Ovary (tissue), 9 donors: ENCODE data around the gene KIF5A. TPM values are rescaled to one million over a fixed set of nuclear protein-coding genes. Genes with fewer than 3 reads are reported as not detected.

Experiments used
- DNase-seq, 5 donors: peaks; one replicate each; pipeline ENCODE4 v3.0.0-alpha.2; 2019 to 2020
- H3K27ac ChIP-seq, 2 donors: fragments of 200-600 bp; one replicate each; pipeline versions ENCODE4 v1.5.1 to v1.8.0; 2019 to 2022
- H3K27me3 ChIP-seq: fragments of 200-600 bp; one replicate; pipeline ENCODE4 v1.8.0; 2022
- H3K36me3 ChIP-seq: fragments of 200-600 bp; sonication (generic); one replicate; pipeline ENCODE4 v1.5.1; 2019
- H3K4me1 ChIP-seq: one replicate; pipeline ENCODE4 v1.8.1; 2013; ENCODE audit warnings: mild to moderate bottlenecking, moderate library complexity; ENCODE audit not compliant: insufficient read depth
- H3K4me3 ChIP-seq: fragments of 200-600 bp; sonication (generic); one replicate; pipeline ENCODE4 v1.5.1; 2017
- H3K9me3 ChIP-seq, 2 donors: fragments of 200-600 bp in 1 of 2; sonication (generic) in 1 of 2; one replicate each; pipeline versions ENCODE4 v1.5.1 to v1.8.1; 2013 to 2019; ENCODE audit warnings: mild to moderate bottlenecking in 1 of 2, moderate library complexity in 1 of 2
- EP300 ChIP-seq: sonication (generic); formaldehyde crosslinking; IDR thresholded peaks from one replicate; pipeline ENCODE4 v1.6.1; 2017; ENCODE audit warnings: antibody characterized with exemption
- POLR2A ChIP-seq: fragments of 450-650 bp; IDR thresholded peaks from one replicate; pipeline ENCODE4 v1.6.1; 2017; ENCODE audit warnings: antibody characterized with exemption, mild to moderate bottlenecking, moderate library complexity
- WGBS, 3 donors: extraction: QIAGEN DNeasy Blood & Tissue Kit in 1 of 3; methylation state at CpG; one replicate each; pipeline versions ENCODE4 v1.1.5 to v1.1.7; 2013 to 2017; 5-methylcytosine and 5-hydroxymethylcytosine counted together
- intact Hi-C, 4 donors: fragments of 100-400 bp; cut with DNase I; formaldehyde crosslinking; loops; one replicate each; pipeline versions ENCODE4 v1.11.0 to v1.15.1; 2022 to 2023
- polyA plus RNA-seq, 2 donors: library from polyadenylated mRNA; stranded (reverse); fragments of 200-250 nt in 1 of 2; fragments of 350-450 nt in 1 of 2; fragmentation: Illumina TruSeq in 1 of 2; extraction: RNeasy Lipid Tissue Mini Kit (QIAGEN cat#74804) in 1 of 2; gene quantifications; one replicate each; pipeline ENCODE4 v1.2.3, GENCODE V29; 2013 to 2014
- total RNA-seq, 7 donors: library from RNA; depleted of rRNA in 2 of 7; stranded (reverse); fragments of >200 nt in 2 of 7; fragmentation: NEBNext Ultra II Directional in 3 of 7; extraction: Animal tissue kit (Norgen Biotek cat#: 25700) in 3 of 7; gene quantifications; one replicate each; pipeline versions ENCODE4 v1.1.0 to v1.2.4, GENCODE V29; 2016 to 2023
- TF ChIP-seq, protein P1 (sequence below), 3 donors: fragments of 450-650 bp in 2 of 3; fragments of 200-600 bp in 1 of 3; IDR thresholded peaks; one replicate each; pipeline versions ENCODE4 v1.5.1 to v1.8.0; 2016 to 2022; ENCODE audit warnings: antibody characterized with exemption in 3 of 3, mild to moderate bottlenecking in 1 of 3
- donor health status: DM: no; HTN: no; CAD: no; lungs with moderate emphysema.
- donor health status: DM: no; HTN: no; CAD: no.
- donor health status: Bipolar disorder and iron deficiency.
- donor health status: DM: yes; HTN: yes; CAD: no.
- donor health status: DM: no; HTN: no; CAD: no.
- donor health status: DM: yes; HTN: yes; CAD: no.

The KIF5A gene
- total and polyA plus RNA-seq, 9 donors, result 0.08 to 0.48 (median 0.30) TPM; not detected in 1

DNA sequence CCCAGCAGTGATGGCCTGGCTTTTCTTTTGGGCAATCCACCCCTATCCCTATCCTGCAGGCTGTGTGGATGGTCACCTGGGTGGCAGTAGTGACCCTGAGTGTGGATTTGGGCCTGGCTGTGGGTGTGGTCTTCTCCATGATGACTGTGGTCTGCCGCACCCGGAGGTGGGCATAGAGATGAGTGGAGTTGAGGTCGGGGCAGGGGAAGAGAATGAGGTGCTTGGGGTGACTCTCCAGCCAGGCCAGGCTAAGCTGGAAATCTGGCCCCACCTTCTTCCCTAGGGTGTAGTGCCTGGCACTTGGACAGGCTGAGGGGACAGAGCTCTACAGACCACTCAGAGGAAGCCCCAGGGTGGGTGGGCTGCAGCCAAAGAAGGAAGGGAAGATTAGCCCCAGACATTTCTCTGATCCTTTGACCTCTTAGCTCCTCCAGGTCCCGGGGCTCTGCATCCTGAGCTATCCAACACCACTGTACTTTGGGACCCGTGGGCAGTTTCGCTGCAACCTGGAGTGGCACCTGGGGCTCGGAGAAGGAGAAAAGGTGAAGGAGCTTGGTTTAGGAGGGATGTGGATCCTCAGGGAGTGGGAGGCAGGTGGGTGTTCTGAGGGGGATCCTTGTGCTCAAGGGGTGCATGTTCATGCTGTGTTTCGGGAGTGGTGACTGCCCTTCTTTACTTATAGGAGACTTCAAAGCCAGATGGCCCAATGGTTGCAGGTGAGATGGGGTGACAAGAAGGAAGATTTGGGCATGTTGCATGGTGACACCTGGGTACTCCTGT is 74.8 kb downstream of the KIF5A start:
- TF ChIP-seq EP300, result no peak
- TF ChIP-seq, protein P1, sequence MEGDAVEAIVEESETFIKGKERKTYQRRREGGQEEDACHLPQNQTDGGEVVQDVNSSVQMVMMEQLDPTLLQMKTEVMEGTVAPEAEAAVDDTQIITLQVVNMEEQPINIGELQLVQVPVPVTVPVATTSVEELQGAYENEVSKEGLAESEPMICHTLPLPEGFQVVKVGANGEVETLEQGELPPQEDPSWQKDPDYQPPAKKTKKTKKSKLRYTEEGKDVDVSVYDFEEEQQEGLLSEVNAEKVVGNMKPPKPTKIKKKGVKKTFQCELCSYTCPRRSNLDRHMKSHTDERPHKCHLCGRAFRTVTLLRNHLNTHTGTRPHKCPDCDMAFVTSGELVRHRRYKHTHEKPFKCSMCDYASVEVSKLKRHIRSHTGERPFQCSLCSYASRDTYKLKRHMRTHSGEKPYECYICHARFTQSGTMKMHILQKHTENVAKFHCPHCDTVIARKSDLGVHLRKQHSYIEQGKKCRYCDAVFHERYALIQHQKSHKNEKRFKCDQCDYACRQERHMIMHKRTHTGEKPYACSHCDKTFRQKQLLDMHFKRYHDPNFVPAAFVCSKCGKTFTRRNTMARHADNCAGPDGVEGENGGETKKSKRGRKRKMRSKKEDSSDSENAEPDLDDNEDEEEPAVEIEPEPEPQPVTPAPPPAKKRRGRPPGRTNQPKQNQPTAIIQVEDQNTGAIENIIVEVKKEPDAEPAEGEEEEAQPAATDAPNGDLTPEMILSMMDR (IDR thresholded peaks at IDR 0.05), result no peak
- no peak for TF ChIP-seq POLR2A
- Histone ChIP-seq H3K36me3 (no peaks in the 10 kb centered on the region), H3K4me3 (no peak overlapping the region), H3K9me3 (no peaks in the 10 kb centered on the region), H3K27me3 (no peaks in the 10 kb centered on the region), H3K4me1 (peaks cover 7% of the 10 kb centered on the region), H3K27ac (no peak overlapping the region)
- no peak for DNase-seq
- intact Hi-C loops, result loop anchor here in 2 of 4 donors (5.0 to 10.0 kb wide), 2 partner anchors 167 to 170 kb away; partner anchors contain the start of genes GLI1 (in 2 of the 2) and INHBE (in 2 of the 2)
- 79 to 84% (median 82%) methylated on average over 8 of the region's 8 CpGs for whole genome bisulfite sequencing, 3 donors

- intact Hi-C loops, result loop anchor here in 2 of 4 donors (5.0 to 10.0 kb wide), 2 partner anchors 168 to 171 kb away; partner anchors contain the start of genes GLI1 (in 2 of the 2) and INHBE (in 2 of the 2)
- Histone ChIP-seq H3K27ac (no peak overlapping the region), H3K9me3 (no peaks in the 10 kb centered on the region), H3K4me1 (peaks cover 7% of the 10 kb centered on the region), H3K36me3 (no peaks in the 10 kb centered on the region), H3K27me3 (no peaks in the 10 kb centered on the region), H3K4me3 (no peak overlapping the region)
- TF ChIP-seq POLR2A (no peak), EP300 (no peak)
- TF ChIP-seq, protein P1 (IDR thresholded peaks at IDR 0.05), result no peak
- DNase-seq, result no peak
- WGBS, 3 donors, result 85 to 87% (median 87%) methylated on average over 12 of the region's 12 CpGs
These were observed 75.6 kb downstream of the KIF5A start for GRCh38 chr12:57625261-57626032.

DNA sequence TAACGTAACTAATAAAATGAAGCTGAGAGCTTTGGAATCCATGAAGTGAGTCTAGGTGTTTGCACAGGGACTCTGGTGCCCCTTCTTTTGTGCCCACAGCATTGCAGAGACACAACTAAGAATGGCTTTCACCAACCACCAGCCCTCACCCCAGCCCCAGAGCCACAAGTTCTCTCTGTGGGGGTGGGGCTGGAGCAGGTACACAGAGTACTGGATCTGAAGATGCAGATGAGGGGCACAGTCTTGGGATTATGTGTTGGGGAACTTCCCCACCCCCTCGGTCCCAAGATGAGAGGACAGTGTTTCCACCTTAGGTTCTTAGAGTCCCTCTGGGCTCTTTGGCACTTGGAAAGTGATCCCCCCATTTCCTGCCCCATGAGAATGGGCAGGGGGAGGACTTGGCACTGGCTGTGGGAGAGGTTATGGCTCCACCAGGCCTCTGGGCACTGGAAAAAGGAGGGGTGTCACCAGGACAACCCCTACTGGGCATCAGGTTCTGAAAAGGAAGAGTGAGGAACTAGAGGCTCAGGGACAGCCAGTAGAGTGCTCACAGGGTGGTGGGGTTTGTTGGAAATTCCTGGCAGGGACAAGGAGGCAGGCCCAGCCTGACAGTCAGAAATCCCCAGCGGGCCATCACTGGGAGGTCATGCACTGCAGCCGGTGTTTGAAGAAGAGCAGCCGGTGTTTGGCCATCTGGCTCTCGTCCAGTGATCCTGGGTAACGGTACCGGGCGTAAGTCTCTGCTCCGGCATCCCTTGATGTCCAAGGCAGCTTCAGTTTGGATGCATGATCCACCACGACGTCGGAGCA is 76.5 kb downstream of the KIF5A start:
- intact Hi-C loops, result loop anchor here in 2 of 4 donors (5.0 to 10.0 kb wide), 2 partner anchors 169 to 172 kb away; partner anchors contain the start of genes GLI1 (in 2 of the 2) and INHBE (in 2 of the 2)
- DNase-seq, result peak in 2 of 5 donors; percentile 13 to 15
- Histone ChIP-seq H3K36me3 (no peaks in the 10 kb centered on the region), H3K27me3 (no peaks in the 10 kb centered on the region), H3K4me1 (peaks cover 5% of the 10 kb centered on the region), H3K4me3 (no peak overlapping the region), H3K9me3 (no peaks in the 10 kb centered on the region), H3K27ac (no peak overlapping the region)
- TF ChIP-seq EP300, result no peak
- TF ChIP-seq, protein P1 (IDR thresholded peaks at IDR 0.05), result no peak
- TF ChIP-seq POLR2A, result no peak
- WGBS, 3 donors, result 41 to 50% (median 46%) methylated on average over 13 of the region's 13 CpGs
